H4 (cell line): ENCODE results near the gene CNOT6. TPM values are rescaled to one million over a fixed set of nuclear protein-coding genes. Genes with fewer than 3 reads are reported as not detected.

Experiments used
- DNase-seq: peaks from one replicate; pipeline ENCODE4 v3.0.0-alpha.2; 2015; ENCODE audit warnings: low spot score
- total RNA-seq: library from RNA; depleted of rRNA; stranded (reverse); fragments of >200 nt; shearing (Covaris generic); gene quantifications from 2 replicates; pipeline ENCODE4 v1.2.3, GENCODE V29; 2014

CNOT6 gene
- total RNA-seq, 1 experiment from 2014 or later: 19.1 TPM

DNA sequence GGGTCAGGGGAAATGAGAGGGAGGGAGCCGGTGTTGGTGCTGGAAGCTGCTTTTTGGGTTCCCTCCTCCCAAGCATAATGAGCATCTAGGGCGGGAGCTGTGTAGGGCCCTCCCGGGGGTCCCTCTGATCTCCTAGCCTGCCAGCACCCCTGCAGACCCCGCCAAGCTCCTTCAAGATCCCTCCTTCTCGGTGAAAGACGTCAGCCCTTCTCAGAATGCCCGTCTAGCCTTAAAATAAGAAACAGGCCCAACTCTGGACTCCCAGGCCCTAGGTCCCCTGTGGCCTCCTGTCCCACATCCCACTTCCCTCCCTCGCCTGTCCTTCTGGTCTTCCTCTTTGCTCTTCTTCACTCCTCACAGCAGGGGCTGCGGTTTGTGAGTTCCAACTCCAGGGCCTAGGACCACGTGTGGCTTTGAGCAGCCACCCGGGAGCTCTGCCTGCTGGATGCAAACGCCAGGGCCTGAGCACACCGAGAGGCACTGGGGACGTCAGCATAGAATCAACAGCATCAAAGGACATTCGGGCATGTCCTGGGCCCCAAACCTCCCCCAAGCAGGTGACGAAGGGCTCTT lies 105.9 kb downstream of the CNOT6 start:
- no peak for DNase-seq

DNA sequence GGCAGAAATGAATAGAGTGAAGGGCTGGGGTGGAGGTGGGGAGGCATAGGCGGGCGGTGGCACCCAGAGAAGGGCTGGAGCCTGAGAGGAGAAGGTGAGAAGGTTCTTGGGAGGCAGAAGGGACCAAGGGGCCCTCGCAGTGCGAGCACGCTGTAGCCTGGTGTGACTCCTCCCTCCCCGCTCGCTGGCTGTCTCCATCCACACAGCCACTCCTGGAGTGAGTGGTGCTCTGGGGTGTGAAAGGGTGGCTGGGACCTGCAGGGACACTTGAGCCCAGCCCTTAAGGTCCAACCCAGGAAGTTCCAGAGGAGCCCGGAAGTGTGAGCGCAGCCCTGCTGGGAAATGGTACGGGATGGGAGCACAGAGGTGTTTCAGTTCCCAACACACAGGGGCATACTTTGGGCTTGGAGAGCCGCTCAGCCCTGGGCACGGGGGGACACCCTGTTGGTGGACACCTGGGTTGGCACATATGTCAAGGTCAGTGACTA lies 106.4 kb downstream of the CNOT6 start:
- no peak for DNase-seq

DNA sequence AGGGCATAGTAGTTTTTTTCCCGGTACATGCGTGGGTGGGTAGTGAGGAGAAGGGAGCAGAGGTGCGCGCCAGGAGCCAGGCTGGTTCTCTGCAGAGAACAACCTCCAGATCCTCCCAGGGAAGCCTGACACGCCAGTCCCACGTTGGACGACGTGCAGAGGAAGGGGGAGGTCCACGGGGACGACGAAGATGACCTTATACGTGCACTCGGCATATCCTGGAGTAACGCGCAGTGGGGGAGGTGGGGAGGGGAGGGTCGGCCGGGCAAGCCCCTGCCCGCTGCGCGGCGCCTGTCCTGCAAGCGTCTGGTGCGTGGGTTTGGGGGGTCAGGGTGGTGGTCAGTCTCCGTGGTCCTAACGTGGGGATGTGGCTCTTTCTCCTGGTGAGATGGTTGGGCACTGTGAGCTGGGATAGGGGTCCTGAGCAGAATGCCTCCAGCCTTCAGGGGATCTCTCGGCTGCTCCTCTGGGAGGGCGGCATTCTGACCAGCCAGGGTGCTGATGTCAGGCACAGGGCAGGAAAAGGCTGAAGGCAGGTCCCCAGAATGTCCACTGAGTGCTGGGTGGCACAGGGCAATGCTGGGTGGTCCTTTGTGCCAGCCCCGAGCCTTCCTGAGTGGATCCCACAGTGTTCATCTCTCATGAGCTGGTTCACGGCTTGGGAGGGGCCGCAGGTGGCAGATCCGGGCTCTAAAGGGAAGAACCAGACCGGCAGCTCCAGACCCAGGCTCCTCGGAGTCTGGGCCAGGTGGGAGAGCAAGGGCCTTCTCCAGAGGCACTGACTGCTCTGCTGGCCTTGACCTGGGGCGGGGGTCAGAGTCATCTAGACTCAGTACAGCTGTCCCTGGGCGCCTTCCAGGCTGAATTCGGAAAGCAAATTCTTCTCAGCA lies 107.7 kb downstream of the CNOT6 start:
- no peak for DNase-seq

DNA sequence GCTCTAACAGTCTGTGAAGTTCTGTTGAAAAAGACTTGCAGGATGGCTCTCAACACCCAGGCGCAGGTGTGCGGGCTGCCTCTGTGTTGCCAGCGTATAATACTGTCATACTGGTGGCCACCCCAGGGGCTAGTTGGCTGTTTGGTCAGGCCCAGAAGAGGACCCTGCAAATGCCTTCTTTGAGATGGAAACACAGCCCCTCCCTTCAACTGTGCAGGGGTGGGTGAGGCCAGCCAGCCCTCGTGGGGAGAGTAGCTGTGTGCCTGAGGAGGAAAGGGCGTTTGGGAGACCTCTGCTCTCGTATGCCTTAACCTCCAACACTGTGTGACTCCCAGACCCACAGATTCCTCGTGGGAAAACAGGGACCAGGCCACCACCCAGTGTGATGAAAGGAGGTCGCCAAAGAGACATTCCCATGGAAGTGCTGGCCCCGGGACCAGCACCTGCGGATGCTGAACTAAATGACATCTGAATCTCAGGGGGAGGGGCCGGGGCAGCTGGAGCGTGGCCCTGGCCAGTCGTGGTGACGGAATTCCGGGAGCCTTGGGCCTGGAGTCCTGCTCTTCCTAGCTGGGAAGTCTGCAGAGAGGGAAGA lies 108.4 kb downstream of the CNOT6 start:
- no peak for DNase-seq

DNA sequence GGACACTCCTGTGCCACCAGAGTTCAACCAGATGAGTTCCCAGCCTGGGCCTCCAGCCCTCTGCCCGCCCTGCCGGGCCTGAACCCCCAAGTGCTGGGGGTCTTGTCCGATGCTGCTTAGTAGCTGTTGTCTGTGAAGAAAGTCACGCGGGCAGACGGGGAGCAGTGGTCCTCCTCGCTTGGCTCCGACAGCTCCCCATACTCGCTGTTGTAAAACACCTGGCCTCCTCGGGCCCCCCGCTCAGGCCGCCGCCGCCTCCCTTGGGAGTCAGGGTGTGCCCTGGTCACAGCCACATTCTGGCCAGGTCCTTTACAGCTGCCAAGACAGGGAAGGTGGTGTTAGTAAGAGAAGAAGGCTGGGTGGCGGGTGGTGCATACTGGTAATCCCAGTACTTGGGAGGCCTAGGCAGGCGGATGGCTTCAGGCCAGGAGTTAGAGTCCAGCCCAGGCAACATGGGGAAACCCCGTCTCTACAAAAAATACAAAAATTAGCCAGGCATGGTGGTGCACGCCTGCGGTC lies 109.0 kb downstream of the CNOT6 start:
- DNase-seq: no peak

DNA sequence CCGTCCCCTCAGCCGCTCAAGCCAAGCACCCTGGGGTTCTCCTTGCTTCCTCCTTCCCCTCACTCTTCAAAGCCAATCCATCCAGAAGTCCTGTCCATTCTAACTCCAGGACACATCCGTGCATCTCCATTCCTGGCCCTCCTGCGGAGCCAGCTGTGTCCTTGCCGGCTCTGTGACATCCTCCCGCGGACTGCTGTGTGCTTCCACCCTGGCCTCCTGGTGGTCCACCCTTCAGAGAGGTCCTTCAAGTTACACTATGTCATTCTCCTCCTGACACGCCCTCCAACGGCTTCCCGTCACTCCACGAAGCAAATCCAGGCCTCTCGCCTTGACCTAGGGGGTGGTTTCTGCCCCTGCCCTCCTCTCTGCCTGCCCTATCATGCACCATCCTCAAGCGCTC lies 110.1 kb downstream of the CNOT6 start:
- no peak for DNase-seq

DNA sequence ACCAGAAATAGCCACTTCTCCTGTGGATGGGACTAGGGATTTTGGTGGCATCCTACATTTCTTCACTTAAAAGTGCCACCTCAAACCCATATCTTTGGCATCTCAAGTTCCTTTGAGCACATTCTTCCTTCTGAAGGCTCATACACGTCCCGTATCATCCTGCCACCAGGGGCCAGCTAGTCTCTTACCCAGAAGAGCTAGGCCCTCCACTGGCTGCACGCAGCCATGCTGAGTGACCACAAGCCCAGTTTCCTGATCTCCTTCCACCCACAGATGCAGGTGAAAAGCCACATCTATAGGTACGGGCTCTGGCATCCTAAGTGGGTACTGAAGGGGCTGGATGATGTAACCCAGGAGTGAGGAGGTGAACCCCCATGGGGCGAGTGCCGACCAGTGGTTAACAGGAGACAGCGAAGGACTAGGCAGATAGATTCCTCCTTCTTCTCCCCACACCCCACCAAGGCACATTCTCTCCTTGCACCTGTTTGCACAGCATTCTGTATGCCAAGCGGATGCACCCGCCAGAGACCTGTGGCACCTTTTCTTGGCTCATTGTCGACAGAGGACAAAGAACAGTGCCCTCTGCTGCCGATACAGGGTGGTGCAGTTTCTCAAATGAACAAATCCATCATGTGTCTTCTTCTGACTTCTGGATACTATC lies 111.5 kb downstream of the CNOT6 start:
- DNase-seq: peak; percentile 61

DNA sequence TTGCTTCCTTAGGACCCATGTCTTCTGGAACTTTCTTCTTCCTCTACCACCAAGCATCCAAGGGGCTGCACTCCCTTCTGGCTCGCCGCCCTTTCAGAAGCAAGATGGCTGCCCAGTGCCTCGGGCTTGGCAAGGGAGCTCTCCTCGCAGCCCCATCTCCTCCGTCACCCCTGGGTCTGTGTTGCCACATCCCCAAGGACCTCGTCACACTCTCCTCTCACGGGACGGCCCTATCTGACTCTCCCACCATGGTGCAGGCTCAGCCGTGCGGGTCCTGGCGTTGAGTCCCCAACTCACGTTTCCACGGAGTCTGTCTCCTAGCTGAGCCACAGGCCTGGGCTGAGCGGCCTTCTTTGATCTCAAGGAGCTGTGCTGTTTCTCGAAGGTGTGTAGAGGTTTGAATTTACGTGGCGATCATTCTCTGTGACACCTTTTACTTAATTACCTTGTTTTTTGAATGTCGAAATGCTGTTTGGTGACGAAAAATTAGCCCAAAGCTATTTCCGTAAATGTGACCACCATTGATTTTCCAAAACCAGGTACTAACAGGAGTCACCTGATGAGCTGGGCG lies 112.1 kb downstream of the CNOT6 start:
- no peak for DNase-seq

DNA sequence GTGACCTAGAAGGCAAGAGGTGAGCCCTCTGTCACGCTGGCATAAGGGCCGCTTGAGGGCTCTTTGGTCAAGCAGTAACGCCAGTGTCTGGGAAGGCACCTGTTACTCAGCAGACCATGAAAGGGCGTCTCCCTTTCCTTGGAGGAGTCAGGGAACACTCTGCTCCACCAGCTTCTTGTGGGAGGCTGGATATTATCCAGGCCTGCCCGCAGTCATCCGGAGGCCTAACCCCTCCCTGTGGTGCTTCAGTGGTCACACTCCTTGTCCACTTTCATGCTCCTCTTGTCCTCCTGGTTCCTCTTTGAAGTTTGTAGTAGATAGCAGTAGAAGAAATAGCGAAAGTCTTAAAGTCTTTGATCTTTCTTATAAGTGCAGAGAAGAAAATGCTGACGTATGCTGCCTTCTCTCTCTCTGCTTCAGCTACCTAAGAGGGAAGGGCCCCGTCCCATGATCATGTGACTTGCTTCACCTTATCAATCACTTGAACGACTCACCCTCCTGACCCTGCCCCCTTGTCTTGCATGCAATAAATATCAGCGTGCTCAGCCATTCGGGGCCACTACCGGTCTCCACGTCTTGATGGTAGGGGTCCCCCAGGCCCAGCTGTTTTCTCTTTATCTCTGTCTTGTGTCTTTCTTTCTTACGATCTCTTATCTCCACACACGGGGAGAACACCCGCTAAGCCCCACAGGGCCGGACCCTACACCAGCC lies 113.8 kb downstream of the CNOT6 start:
- DNase-seq: no peak

DNA sequence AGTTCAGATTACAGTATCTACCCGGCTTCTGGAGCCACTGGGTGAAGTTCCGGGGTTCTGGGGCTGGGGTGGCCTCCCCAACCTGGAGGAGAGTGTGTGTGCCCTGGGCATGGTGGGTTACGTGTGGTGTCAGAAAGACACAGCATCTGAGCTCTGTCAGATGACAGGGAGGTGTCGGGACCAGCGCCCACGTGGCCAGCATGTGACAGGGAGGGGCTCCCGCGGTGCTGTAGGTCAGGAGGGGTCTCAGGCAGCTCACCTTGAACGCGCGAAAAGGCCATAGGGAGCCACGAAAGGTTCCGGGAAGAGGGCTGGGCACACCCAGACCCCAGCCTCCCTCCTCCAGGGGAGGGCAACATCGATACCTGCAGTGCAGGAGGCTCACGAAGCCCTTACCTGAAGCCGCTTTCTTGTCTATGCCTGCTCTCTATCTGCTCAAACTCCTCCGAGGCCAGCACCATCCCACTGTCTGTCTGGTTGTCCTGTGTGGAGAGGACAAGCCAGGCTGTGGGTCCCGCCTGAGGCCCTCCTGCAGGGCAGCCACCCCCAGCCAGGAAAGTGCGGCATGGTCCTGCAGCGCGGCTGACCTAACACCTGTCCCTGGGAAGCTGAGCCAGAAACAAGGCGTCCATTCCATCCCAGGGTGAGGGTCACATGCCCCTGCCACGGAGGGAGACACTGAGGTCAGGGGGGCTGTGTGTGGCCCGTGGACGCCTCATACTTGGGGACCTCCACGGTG lies 114.6 kb downstream of the CNOT6 start:
- DNase-seq: no peak

DNA sequence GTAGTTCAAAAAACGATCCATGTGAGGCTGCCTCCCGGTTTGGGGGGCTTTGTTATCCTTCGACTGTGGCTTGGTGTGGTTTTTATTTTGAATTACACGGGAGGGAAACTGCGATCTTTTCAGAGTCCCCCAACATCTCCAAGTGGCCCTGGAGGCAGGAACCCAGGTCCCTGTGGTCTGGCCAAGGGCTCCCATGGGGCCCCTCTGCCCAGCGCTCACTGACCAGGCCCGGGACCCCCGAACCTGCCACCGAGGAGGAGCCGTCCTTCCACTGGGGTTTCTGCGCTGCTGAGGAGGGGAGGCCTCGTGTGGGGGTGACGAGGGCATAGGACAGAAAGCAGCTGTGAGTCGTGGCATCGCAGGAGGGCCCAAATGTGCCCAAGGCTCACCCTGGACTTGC lies 115.2 kb downstream of the CNOT6 start:
- no peak for DNase-seq

DNA sequence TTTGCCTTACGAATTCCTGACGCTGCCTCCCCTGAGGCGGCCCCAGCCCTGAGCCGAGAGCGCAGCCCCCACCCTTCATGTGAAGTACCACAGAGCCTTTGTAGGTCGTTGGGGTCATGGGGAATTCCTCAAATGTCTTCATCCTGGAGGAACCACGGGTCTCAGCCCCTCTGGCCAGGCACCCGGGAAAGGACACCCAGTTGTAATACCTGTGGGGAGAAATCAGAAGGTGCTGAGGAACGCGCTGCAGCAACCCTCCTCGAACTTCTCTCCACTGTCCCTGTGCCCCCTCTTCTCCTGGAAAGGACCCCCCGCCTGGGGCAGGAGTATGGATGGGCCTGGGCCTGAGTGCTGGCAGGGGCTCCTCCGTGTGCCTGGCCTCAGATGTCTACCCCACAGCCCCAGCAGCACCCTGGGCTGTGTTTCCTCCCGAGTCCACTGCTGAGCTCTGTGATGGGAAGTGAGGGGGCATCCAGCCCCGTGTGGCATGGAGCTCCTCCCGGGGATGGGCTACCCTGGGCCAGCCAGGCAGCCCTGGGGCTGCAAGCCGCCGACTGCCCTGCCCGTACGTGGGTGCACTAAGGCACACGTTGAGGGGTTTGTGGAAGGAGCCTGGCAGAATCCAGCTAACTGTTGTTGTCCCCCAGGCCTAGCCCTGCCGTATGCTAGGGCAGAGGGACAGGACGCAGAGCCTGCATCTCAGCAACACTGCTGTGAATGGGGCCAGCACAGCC lies 115.8 kb downstream of the CNOT6 start:
- no peak for DNase-seq

DNA sequence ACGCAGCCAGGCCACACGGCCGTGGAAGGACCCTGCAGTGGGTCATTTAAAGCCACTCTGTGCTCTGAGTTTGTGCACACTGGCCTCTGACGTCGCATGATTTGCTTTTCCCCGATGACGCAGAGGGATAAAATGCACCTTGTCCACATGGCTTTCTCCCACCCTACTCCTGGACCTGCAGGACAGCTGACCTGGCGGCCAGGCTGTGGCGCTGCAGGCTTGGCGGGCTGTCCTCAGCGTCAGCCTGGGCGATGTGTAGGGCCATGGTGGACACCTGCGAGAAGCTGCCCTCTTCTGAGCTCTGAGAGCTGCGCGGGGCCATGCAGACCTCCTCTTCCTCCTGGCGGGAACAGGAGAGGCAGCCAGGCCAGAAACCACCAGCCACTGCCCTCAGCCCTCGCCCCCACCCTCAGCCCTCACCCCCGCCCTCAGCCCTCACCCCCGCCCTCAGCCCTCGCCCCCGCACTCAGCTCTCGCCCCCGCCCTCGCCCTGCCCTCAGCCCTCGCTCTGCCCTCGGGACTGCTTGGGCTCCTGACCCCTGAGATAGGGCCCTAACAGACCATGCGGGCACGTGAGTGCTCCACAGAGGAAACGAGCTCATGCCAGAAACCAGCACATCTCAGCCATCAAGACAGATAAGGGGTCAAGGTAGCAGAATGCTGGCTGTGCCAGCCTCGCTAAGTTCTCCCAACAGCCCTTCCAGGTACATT lies 117.1 kb downstream of the CNOT6 start:
- DNase-seq: no peak

DNA sequence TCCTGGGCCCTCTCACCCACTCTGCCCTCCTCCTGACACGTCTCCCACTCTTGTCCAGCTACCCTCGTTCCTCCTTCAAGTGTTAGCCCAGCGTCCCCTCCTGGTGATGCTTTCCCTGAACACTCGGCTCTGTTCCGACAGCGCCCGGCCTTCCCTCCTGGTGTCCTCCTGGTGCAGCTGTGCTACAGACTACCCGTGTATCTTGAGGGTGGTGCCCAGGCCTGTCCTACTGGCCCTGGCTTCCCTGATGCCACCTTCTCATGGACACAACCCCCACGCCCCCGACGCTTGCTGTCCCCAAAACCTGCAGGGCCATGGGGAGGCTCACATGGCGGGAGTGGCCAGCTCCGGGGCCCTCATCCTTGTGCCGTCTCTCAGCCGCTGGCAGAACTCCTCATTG lies 118.5 kb downstream of the CNOT6 start:
- no peak for DNase-seq

DNA sequence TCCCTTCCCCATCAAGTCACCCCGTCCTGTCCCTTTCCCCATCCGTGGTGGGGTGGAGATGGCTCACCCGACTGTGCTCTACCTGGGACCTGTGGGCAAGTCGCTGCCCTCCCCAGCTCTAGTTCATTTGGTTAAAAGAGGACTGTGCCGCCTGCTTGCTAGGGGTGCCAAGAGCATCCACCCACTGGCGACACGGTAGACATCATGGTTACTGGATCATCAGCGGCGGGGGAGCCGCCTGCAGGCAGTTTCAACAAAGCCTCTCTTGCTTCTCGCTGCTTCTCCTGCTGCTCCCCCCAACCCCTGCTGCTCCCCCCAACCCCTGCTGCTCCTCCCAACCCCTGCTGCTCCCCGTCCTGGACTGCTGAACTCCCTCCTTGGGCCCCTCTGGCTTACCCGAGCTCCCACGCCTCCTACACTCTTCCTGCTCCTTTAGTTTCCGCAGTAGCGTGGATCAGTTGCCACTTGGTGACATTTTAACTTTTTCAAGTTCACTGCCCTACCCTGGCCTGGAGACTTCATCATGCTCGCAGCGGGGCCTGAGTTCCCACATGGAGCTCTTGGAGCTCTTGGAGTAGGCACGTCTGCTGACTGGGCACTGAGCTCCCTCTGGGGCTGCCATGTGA lies 119.1 kb downstream of the CNOT6 start:
- no peak for DNase-seq

DNA sequence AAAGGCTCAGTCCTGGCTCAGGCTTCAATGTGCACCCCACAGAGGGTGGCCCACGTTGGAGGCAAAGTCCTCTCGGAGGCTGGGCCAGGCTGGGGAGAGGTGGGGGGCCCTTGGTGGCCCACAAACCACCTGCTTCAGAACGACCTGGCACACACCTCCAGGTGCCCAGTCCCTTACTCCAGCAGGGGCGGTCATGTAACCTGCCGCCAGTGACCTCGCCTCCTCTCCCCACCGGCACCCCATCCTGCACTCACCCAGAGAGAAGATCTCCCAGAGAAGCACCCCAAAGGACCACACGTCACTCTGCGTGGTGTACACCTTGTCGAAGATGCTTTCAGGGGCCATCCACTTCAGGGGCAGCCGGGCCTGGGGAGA lies 119.6 kb downstream of the CNOT6 start:
- no peak for DNase-seq

DNA sequence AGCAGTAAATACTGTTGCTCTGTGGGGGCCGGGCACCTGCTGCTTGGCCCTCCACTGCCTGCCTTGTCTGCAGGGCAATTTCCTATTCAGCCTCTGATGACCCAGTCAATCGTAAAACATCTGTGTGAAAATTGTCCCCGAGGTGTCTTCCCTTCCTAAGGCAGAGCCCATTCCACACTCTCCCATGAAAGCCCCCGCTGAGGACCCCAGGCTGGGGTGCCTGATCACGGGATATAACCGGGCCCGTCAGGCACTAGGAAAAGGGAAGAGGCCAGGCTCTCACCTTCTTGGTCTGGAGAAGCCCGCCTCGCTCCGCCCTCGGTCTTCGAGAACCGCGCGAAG lies 124.3 kb downstream of the CNOT6 start:
- DNase-seq: no peak

DNA sequence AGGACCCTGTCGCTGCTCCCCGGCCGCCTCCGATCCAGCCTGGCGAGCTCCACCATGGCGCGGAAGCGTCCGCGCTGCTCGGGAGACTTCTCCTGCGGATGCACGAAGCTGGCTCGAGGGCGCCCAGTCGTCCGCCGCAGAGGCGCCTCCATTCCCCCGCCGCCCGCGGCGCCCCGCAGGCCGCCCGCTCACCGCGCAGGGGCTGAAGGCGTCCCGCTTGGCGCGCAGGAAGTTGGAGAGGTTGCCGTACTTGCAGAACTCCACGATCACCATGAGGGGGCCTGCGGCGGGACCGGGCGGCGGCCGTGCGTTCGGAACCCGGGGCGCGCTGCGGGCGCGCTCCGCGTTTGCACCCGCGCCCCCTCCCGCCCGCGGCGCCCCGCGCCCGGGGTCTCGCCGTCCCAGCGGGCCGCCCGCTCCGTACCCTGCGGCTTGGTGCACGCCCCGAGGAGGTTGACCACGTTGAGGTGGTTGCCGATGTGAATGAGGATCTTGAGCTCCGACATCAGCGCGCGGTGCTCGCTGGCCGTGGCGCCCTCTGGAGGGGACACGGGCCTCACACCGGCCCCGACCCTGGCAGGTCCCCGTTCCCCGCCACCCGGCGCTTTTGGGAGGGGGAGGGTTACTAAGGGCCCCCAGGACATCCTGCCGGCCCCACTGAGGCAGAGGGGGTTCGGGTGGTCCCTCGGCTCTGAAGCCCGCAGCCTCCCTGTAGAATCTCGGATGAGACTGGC lies 124.8 kb downstream of the CNOT6 start:
- DNase-seq: no peak
